NB4 (cell line): ENCODE results near the gene EDEM2.

Experiments used
- DNase-seq: peaks from one replicate; pipeline ENCODE4 v3.0.0; 2010; ENCODE audit warnings: low read depth
- H3K4me3 ChIP-seq: one replicate; pipeline ENCODE4 v1.5.1; 2011; ENCODE audit warnings: mild to moderate bottlenecking, low read depth, low read length, moderate library complexity
- CTCF ChIP-seq: IDR thresholded peaks from one replicate; pipeline ENCODE4 v1.5.1; 2012; ENCODE audit warnings: low read depth, low read length
- MAX ChIP-seq: IDR thresholded peaks from 2 replicates; pipeline ENCODE4 v1.6.1; 2011; ENCODE audit warnings: low read depth, low read length
- MYC ChIP-seq: IDR thresholded peaks from 2 replicates; pipeline ENCODE4 v1.6.1; 2011; ENCODE audit warnings: low read depth, low read length
- POLR2A ChIP-seq: IDR thresholded peaks from 2 replicates; pipeline ENCODE4 v1.6.1; 2011; ENCODE audit warnings: mild to moderate bottlenecking; ENCODE audit not compliant: insufficient read length; ENCODE audit errors: extremely low read depth

The EDEM2 gene

GRCh38 chr20:35111141-35111888 is 35.8 kb downstream of the EDEM2 start:
- no peak overlapping the region for H3K4me3 ChIP-seq
- TF ChIP-seq POLR2A (no peak), MAX (no peak), MYC (no peak), CTCF (no peak)
- peak; percentile 44 for DNase-seq

GRCh38 chr20:35108921-35109320 is 38.2 kb downstream of the EDEM2 start:
- no peak for DNase-seq
- H3K4me3 ChIP-seq: no peak overlapping the region
- TF ChIP-seq MYC (no peak), POLR2A (no peak), CTCF (no peak), MAX (no peak)

GRCh38 chr20:35106827-35107380 is 40.2 kb downstream of the EDEM2 start:
- no peak overlapping the region for H3K4me3 ChIP-seq
- TF ChIP-seq MYC (no peak), POLR2A (no peak), CTCF (no peak), MAX (no peak)
- no peak for DNase-seq

GRCh38 chr20:35104685-35105295 is 42.3 kb downstream of the EDEM2 start:
- no peak for DNase-seq
- no peak overlapping the region for H3K4me3 ChIP-seq
- TF ChIP-seq MAX (no peak), POLR2A (no peak), MYC (no peak), CTCF (no peak)

GRCh38 chr20:35101620-35102019 is 45.5 kb downstream of the EDEM2 start:
- no peak for TF ChIP-seq MYC
- DNase-seq: no peak
- no peak overlapping the region for H3K4me3 ChIP-seq

- TF ChIP-seq MAX: no peak
- no peak for TF ChIP-seq MYC
- TF ChIP-seq POLR2A: no peak
- TF ChIP-seq CTCF: no peak
- peak; percentile 89 for DNase-seq
- H3K4me3 ChIP-seq: peak overlapping the region; percentile 93
Measured at GRCh38 chr20:35093267-35093884, 53.8 kb downstream of the EDEM2 start.
